SK-N-SH (cell line): Measurements from ENCODE around the gene OBSL1. TPM values are rescaled to one million over a fixed set of nuclear protein-coding genes. Genes with fewer than 3 reads are reported as not detected.

Experiments used
- CTCF ChIA-PET: fragments of 300-600, 350-600 bp; formaldehyde crosslinking; extraction: SDS; loops from one replicate; lab custom pipeline; 2021; lab: Yijun Ruan, JAX
- POLR2A ChIA-PET: fragments of 350-600 bp; sonication (Branson Sonifier 250); formaldehyde crosslinking; extraction: SDS; loops from one replicate; lab custom pipeline; 2020; ENCODE audit warnings: antibody characterized with exemption, inconsistent platforms; lab: Yijun Ruan, JAX
- DNase-seq: peaks from one replicate; pipeline ENCODE4 v3.0.0; 2012
- H2AFZ ChIP-seq: fragments of 200-600 bp; sonication (generic); 2 replicates; pipeline ENCODE4 v1.8.1; 2016; ENCODE audit warnings: antibody characterized with exemption, mild to moderate bottlenecking, low read depth
- H3F3A ChIP-seq: fragments of 200-600 bp; sonication (generic); replicated peaks from 2 replicates; pipeline ENCODE3; 2016; ENCODE audit warnings: antibody characterized with exemption, mild to moderate bottlenecking; ENCODE audit not compliant: insufficient read depth
- H3K27ac ChIP-seq, 2 experiments: fragments of 200-500 bp in 1 of 2; fragments of 200-600 bp in 1 of 2; sonication (Bioruptor generic) in 1 of 2; sonication (generic), shearing (Covaris generic) in 1 of 2; 2 replicates each; pipeline versions ENCODE4 v1.5.1 to v1.6.1; 2014 to 2016; ENCODE audit warnings: low read depth in 2 of 2, inconsistent platforms in 1 of 2, low read length in 1 of 2, mild to moderate bottlenecking in 1 of 2, mixed read lengths in 1 of 2
- H3K27me3 ChIP-seq: fragments of 200-600 bp; sonication (generic), shearing (Covaris generic); 2 replicates; pipeline ENCODE4 v1.6.1; 2016; ENCODE audit warnings: mixed run types; ENCODE audit not compliant: insufficient read depth
- H3K36me3 ChIP-seq, 2 experiments: fragments of 200-500 bp in 1 of 2; fragments of 200-600 bp in 1 of 2; sonication (Bioruptor generic) in 1 of 2; sonication (generic) in 1 of 2; replicated peaks in 1 of 2; 2 replicates each; pipeline versions ENCODE3 to v1.5.1; 2014 to 2016; ENCODE audit warnings: low read length in 1 of 2, mild to moderate bottlenecking in 1 of 2; ENCODE audit not compliant: insufficient read depth in 2 of 2, control insufficient read depth in 1 of 2
- H3K4me1 ChIP-seq, 2 experiments: fragments of 200-500 bp in 1 of 2; fragments of 200-600 bp in 1 of 2; sonication (Bioruptor generic) in 1 of 2; sonication (generic), shearing (Covaris generic) in 1 of 2; 2 replicates each; pipeline versions ENCODE4 v1.5.1 to v1.6.1; 2014 to 2016; ENCODE audit warnings: low read depth in 1 of 2, low read length in 1 of 2, mixed run types in 1 of 2; ENCODE audit not compliant: insufficient read depth in 2 of 2, control insufficient read depth in 1 of 2
- H3K4me2 ChIP-seq: fragments of 200-600 bp; sonication (generic), shearing (Covaris generic); 2 replicates; pipeline ENCODE4 v1.6.1; 2017; ENCODE audit warnings: mixed run types
- H3K4me3 ChIP-seq, 2 experiments: fragments of 200-500 bp in 1 of 2; fragments of 200-600 bp in 1 of 2; sonication (Bioruptor generic) in 1 of 2; sonication (generic), shearing (Covaris generic) in 1 of 2; 2 replicates each; pipeline versions ENCODE4 v1.5.1 to v1.8.1; 2014 to 2016; ENCODE audit warnings: low read depth in 2 of 2, inconsistent platforms in 1 of 2, low read length in 1 of 2, mild to moderate bottlenecking in 1 of 2, mixed read lengths in 1 of 2, moderate library complexity in 1 of 2
- H3K79me2 ChIP-seq: fragments of 200-600 bp; sonication (generic); 2 replicates; pipeline ENCODE4 v1.8.1; 2017; ENCODE audit warnings: mild to moderate bottlenecking; ENCODE audit not compliant: insufficient read depth
- H3K9ac ChIP-seq: fragments of 200-600 bp; sonication (generic); 2 replicates; pipeline ENCODE4 v1.6.1; 2017; ENCODE audit warnings: mixed run types
- H3K9me2 ChIP-seq: fragments of 200-600 bp; sonication (generic); 2 replicates; pipeline ENCODE4 v1.6.1; 2017; ENCODE audit warnings: mixed run types
- H3K9me3 ChIP-seq: fragments of 200-600 bp; sonication (generic); 2 replicates; pipeline ENCODE4 v1.6.1; 2017; ENCODE audit warnings: mixed run types, mild to moderate bottlenecking, moderate library complexity
- H4K20me1 ChIP-seq: fragments of 200-600 bp; sonication (generic); 2 replicates; pipeline ENCODE4 v1.6.1; 2017; ENCODE audit warnings: mild to moderate bottlenecking, mixed run types; ENCODE audit not compliant: insufficient read depth
- CTCF ChIP-seq: fragments of 200-600 bp; sonication (generic); IDR thresholded peaks from 2 replicates; pipeline ENCODE4 v1.6.1; 2017; ENCODE audit warnings: antibody characterized with exemption, mild to moderate bottlenecking, moderate library complexity
- GABPA ChIP-seq: IDR thresholded peaks from 2 replicates; pipeline ENCODE4 v1.4.0; 2012; ENCODE audit warnings: low read depth, mild to moderate bottlenecking
- MXI1 ChIP-seq: IDR thresholded peaks from 2 replicates; pipeline ENCODE4 v1.6.1; 2012; ENCODE audit warnings: mild to moderate bottlenecking, low read depth, low read length, improper control_type of control experiment
- NRF1 ChIP-seq: IDR thresholded peaks from 2 replicates; pipeline ENCODE4 v1.6.1; 2012; ENCODE audit warnings: low read depth, mild to moderate bottlenecking, low read length
- PBX3 ChIP-seq: IDR thresholded peaks from 2 replicates; pipeline ENCODE4; 2012
- POLR2AphosphoS5 ChIP-seq: IDR thresholded peaks from 2 replicates; pipeline ENCODE4 v1.6.1; 2012; ENCODE audit warnings: low read depth, low read length
- REST ChIP-seq: IDR thresholded peaks from 2 replicates; pipeline ENCODE4 v1.6.1; 2012; ENCODE audit warnings: mild to moderate bottlenecking, low read depth, low read length, moderate library complexity
- SIN3A ChIP-seq: IDR thresholded peaks from 2 replicates; pipeline ENCODE4 v1.6.1; 2012; ENCODE audit warnings: low read depth, mild to moderate bottlenecking, low read length, moderate library complexity, borderline replicate concordance
- USF1 ChIP-seq: IDR thresholded peaks from 2 replicates; pipeline ENCODE4 v1.4.0; 2012; ENCODE audit warnings: low read depth, borderline replicate concordance
- USF2 ChIP-seq: fragments of 150-350 bp; IDR thresholded peaks from 2 replicates; pipeline ENCODE4 v1.6.1; 2017; ENCODE audit warnings: antibody characterized with exemption, low read length, low read depth, borderline replicate concordance
- ZBTB33 ChIP-seq: IDR thresholded peaks from 2 replicates; pipeline ENCODE4 v1.4.0; 2012; ENCODE audit warnings: low read depth, borderline replicate concordance
- WGBS: methylation state at CpG from one replicate; pipeline ENCODE4 v1.1.6; 2017; ENCODE audit warnings: low lambda C conversion rate; 5-methylcytosine and 5-hydroxymethylcytosine counted together
- polyA plus RNA-seq, 3 experiments: library from polyadenylated mRNA; depleted of rRNA; stranded (reverse); fragments of >200 nt; gene quantifications; 2 replicates each; pipeline ENCODE4 v1.2.3, GENCODE V29; 2012

OBSL1 gene
- polyA plus RNA-seq, 1 of the 3 experiments (the other 2 are of a cell fraction) = 93.0 TPM

- peaks cover 4% of the 10 kb centered on the region; the same call in 1 of the 2 replicates for H3K79me2 ChIP-seq
- ChIA-PET POLR2A (interaction anchor here (1.1 to 2.6 kb wide), 2 partner anchors 14 to 31 kb away, joined by 3 to 12 read pairs; partner anchors contain the start of gene STK11IP), CTCF (interaction anchor here (1.4 to 1.8 kb wide), 3 partner anchors 24 to 164 kb away, joined by 3 to 6 read pairs (median 5); no protein-coding TSS in a partner anchor)
- H2AFZ ChIP-seq = no peak overlapping the region
- WGBS = 91% methylated on average over 6 of the region's 11 CpGs
- H3K9me2 ChIP-seq = no peaks in the 10 kb centered on the region
- no peak overlapping the region for H3K4me2 ChIP-seq
- H3K36me3 ChIP-seq = peaks cover 8 to 38% of the 10 kb centered on the region in 2 experiments
- no peaks in the 10 kb centered on the region for H3F3A ChIP-seq
- no peaks in the 10 kb centered on the region for H4K20me1 ChIP-seq
- peaks cover 2 to 15% of the 10 kb centered on the region in 2 experiments; a peak in 1 of 4 replicates for H3K4me1 ChIP-seq
- no peak overlapping the region for H3K27ac ChIP-seq
- no peaks in the 10 kb centered on the region for H3K27me3 ChIP-seq
- no peak overlapping the region for H3K9ac ChIP-seq
- no peaks in the 10 kb centered on the region for H3K9me3 ChIP-seq
- H3K4me3 ChIP-seq = no peak overlapping the region
- peak; percentile 5 for DNase-seq
- TF ChIP-seq REST = no peak
- no peak for TF ChIP-seq PBX3
- no peak for TF ChIP-seq ZBTB33
- TF ChIP-seq CTCF = no peak
- TF ChIP-seq POLR2AphosphoS5 = no peak
- TF ChIP-seq NRF1 = no peak
- TF ChIP-seq GABPA = no peak
- TF ChIP-seq USF1 = no peak
- no peak for TF ChIP-seq SIN3A
- no peak for TF ChIP-seq MXI1
- TF ChIP-seq USF2 = no peak
Measured at GRCh38 chr2:219566640-219567039, 4.7 kb downstream of the OBSL1 start.
